Adipocyte (in vitro differentiated cells): Measurements from ENCODE around the gene SFSWAP.

Experiments
- DNase-seq: peaks from one replicate; pipeline ENCODE4 v3.0.0-alpha.2; 2015; ENCODE audit warnings: low read depth
- H3K27me3 ChIP-seq: replicated peaks from 2 replicates; pipeline ENCODE4 v1.7.0; 2013; ENCODE audit warnings: mild to moderate bottlenecking, low read length, moderate library complexity; ENCODE audit not compliant: control insufficient read depth, insufficient read depth
- H3K36me3 ChIP-seq: 2 replicates; pipeline ENCODE4 v1.7.0; 2013; ENCODE audit warnings: low read length, mild to moderate bottlenecking, moderate library complexity; ENCODE audit not compliant: control insufficient read depth, insufficient read depth, severe bottlenecking
- H3K4me1 ChIP-seq: 2 replicates; pipeline ENCODE4 v1.7.0; 2013; ENCODE audit warnings: mild to moderate bottlenecking, low read length, moderate library complexity; ENCODE audit not compliant: control insufficient read depth, insufficient read depth
- H3K4me3 ChIP-seq: 2 replicates; pipeline ENCODE4 v1.7.0; 2013; ENCODE audit warnings: mild to moderate bottlenecking, low read length, moderate library complexity
- H3K9ac ChIP-seq: 2 replicates; pipeline ENCODE4 v1.7.0; 2013; ENCODE audit warnings: mild to moderate bottlenecking, low read length, moderate library complexity
- H3K9me3 ChIP-seq: 2 replicates; pipeline ENCODE4 v1.7.0; 2013; ENCODE audit warnings: mild to moderate bottlenecking, low read length, moderate library complexity; ENCODE audit not compliant: control insufficient read depth

The SFSWAP gene

GRCh38 chr12:131753757-131754156, 42.9 kb downstream of the SFSWAP start:
- Histone ChIP-seq H3K9ac (no peak overlapping the region), H3K27me3 (no peaks in the 10 kb centered on the region), H3K4me3 (no peak overlapping the region), H3K9me3 (no peaks in the 10 kb centered on the region), H3K36me3 (peaks cover 83% of the 10 kb centered on the region), H3K4me1 (no peaks in the 10 kb centered on the region)
- DNase-seq = no peak

- Histone ChIP-seq H3K9me3 (no peaks in the 10 kb centered on the region), H3K27me3 (no peaks in the 10 kb centered on the region), H3K4me1 (no peaks in the 10 kb centered on the region), H3K36me3 (peaks cover 82% of the 10 kb centered on the region), H3K4me3 (no peak overlapping the region), H3K9ac (no peak overlapping the region)
- no peak for DNase-seq
Observed at GRCh38 chr12:131754184-131754583, 43.3 kb downstream of the SFSWAP start.

- H3K4me1 ChIP-seq = no peaks in the 10 kb centered on the region
- H3K36me3 ChIP-seq = peaks cover 72% of the 10 kb centered on the region
- H3K4me3 ChIP-seq = no peak overlapping the region
- peak; percentile 14 for DNase-seq
- no peaks in the 10 kb centered on the region for H3K9me3 ChIP-seq
- no peaks in the 10 kb centered on the region for H3K27me3 ChIP-seq
- no peak overlapping the region for H3K9ac ChIP-seq
Observed at GRCh38 chr12:131755305-131756113, 44.6 kb downstream of the SFSWAP start.

- no peak for DNase-seq
- Histone ChIP-seq H3K27me3 (no peaks in the 10 kb centered on the region), H3K4me1 (no peaks in the 10 kb centered on the region), H3K4me3 (no peak overlapping the region), H3K9me3 (no peaks in the 10 kb centered on the region), H3K9ac (no peak overlapping the region), H3K36me3 (peaks cover 70% of the 10 kb centered on the region)
Observed at GRCh38 chr12:131756441-131756840, 45.6 kb downstream of the SFSWAP start.

GRCh38 chr12:131757111-131757510, 46.2 kb downstream of the SFSWAP start:
- peaks cover 70% of the 10 kb centered on the region for H3K36me3 ChIP-seq
- no peak overlapping the region for H3K4me3 ChIP-seq
- no peak for DNase-seq
- no peaks in the 10 kb centered on the region for H3K27me3 ChIP-seq
- no peaks in the 10 kb centered on the region for H3K9me3 ChIP-seq
- no peak overlapping the region for H3K9ac ChIP-seq
- H3K4me1 ChIP-seq = no peaks in the 10 kb centered on the region

- no peak overlapping the region for H3K4me3 ChIP-seq
- H3K9ac ChIP-seq = no peak overlapping the region
- H3K9me3 ChIP-seq = no peaks in the 10 kb centered on the region
- no peaks in the 10 kb centered on the region for H3K27me3 ChIP-seq
- no peak for DNase-seq
- no peaks in the 10 kb centered on the region for H3K4me1 ChIP-seq
- peaks cover 64% of the 10 kb centered on the region for H3K36me3 ChIP-seq
Observed at GRCh38 chr12:131758016-131758739, 47.3 kb downstream of the SFSWAP start.

- peaks cover 58% of the 10 kb centered on the region for H3K36me3 ChIP-seq
- no peak for DNase-seq
- H3K4me3 ChIP-seq = no peak overlapping the region
- H3K4me1 ChIP-seq = no peaks in the 10 kb centered on the region
- H3K9me3 ChIP-seq = no peaks in the 10 kb centered on the region
- no peaks in the 10 kb centered on the region for H3K27me3 ChIP-seq
- H3K9ac ChIP-seq = no peak overlapping the region
Observed at GRCh38 chr12:131759176-131759575, 48.3 kb downstream of the SFSWAP start.

- H3K36me3 ChIP-seq = peaks cover 63% of the 10 kb centered on the region
- DNase-seq = no peak
- H3K4me3 ChIP-seq = no peak overlapping the region
- H3K9ac ChIP-seq = no peak overlapping the region
- H3K4me1 ChIP-seq = peaks cover 3% of the 10 kb centered on the region
- H3K9me3 ChIP-seq = no peaks in the 10 kb centered on the region
- no peaks in the 10 kb centered on the region for H3K27me3 ChIP-seq
Observed at GRCh38 chr12:131761638-131762037, 50.7 kb downstream of the SFSWAP start.

GRCh38 chr12:131764738-131765137, 53.8 kb downstream of the SFSWAP start:
- H3K36me3 ChIP-seq = peaks cover 64% of the 10 kb centered on the region
- DNase-seq = no peak

GRCh38 chr12:131765961-131766360, 55.1 kb downstream of the SFSWAP start:
- Histone ChIP-seq H3K4me3 (no peak overlapping the region), H3K9me3 (no peaks in the 10 kb centered on the region), H3K36me3 (peaks cover 75% of the 10 kb centered on the region), H3K27me3 (no peaks in the 10 kb centered on the region), H3K9ac (no peak overlapping the region), H3K4me1 (peaks cover 3% of the 10 kb centered on the region)
- no peak for DNase-seq

More at GRCh38 chr12:131764738-131765137, 53.8 kb downstream of the SFSWAP start:
- Histone ChIP-seq H3K9ac (no peak overlapping the region), H3K9me3 (no peaks in the 10 kb centered on the region), H3K4me1 (peaks cover 3% of the 10 kb centered on the region), H3K4me3 (no peak overlapping the region), H3K27me3 (no peaks in the 10 kb centered on the region)

GRCh38 chr12:131766382-131767107, 55.7 kb downstream of the SFSWAP start:
- H3K36me3 ChIP-seq = peaks cover 75% of the 10 kb centered on the region
- DNase-seq = no peak

More at GRCh38 chr12:131766382-131767107, 55.7 kb downstream of the SFSWAP start:
- Histone ChIP-seq H3K4me1 (peaks cover 3% of the 10 kb centered on the region), H3K27me3 (no peaks in the 10 kb centered on the region), H3K9me3 (no peaks in the 10 kb centered on the region), H3K9ac (no peak overlapping the region), H3K4me3 (no peak overlapping the region)
